HepG2 (cell line): ENCODE data around the gene NOCT. TPM values are rescaled to one million over a fixed set of nuclear protein-coding genes. Genes with fewer than 3 reads are reported as not detected.

Experiments used
- ATAC-seq: fragments of 200-7000 bp; cut with Tn5 transposase; 3 replicates; pipeline ENCODE4 v1.9.1; 2020; ENCODE audit warnings: mild to moderate bottlenecking, moderate library complexity
- BruUV-seq: library from RNA; stranded (reverse); fragments of 400-500 nt; replicated peaks from 2 replicates; lab custom pipeline; 2021; lab: Mats Ljungman, UMichigan
- CTCF ChIA-PET: fragments of 300-600 bp; formaldehyde crosslinking; extraction: SDS; loops from one replicate; lab custom pipeline; 2021; ENCODE audit warnings: low total read pairs, inconsistent platforms, low intra/inter-chr PET ratio; lab: Yijun Ruan, JAX
- POLR2A ChIA-PET: fragments of 350-600 bp; sonication (Branson Sonifier 250); formaldehyde crosslinking; loops from one replicate; lab custom pipeline; 2020; ENCODE audit warnings: antibody characterized with exemption, inconsistent platforms; lab: Yijun Ruan, JAX
- DNase-seq: peaks from one replicate; pipeline ENCODE4 v3.0.0-alpha.2; 2015; ENCODE audit warnings: low spot score
- FAIRE-seq: peaks from 3 replicates; lab custom pipeline; 2011; peaks lifted over from hg19 to GRCh38; lab: Jason Lieb, UNC
- H2AFZ ChIP-seq: one replicate; pipeline ENCODE4 v1.6.1; 2011; ENCODE audit warnings: low read length, inconsistent platforms
- H3K27ac ChIP-seq: fragments of 300-600 bp; 3 replicates; pipeline ENCODE4 v1.8.0; 2011; ENCODE audit warnings: mixed run types, mild to moderate bottlenecking, mixed read lengths, low read length, inconsistent platforms; ENCODE audit not compliant: insufficient read depth; ENCODE audit errors: extremely low read length
- H3K27me3 ChIP-seq, 2 experiments: fragments of 200-600 bp in 1 of 2; 2 replicates in 1 of 2; 3 replicates in 1 of 2; pipeline versions ENCODE4 v1.6.0 to v1.8.0; 2011; ENCODE audit warnings: low read length in 2 of 2, mild to moderate bottlenecking in 2 of 2, moderate library complexity in 2 of 2, inconsistent platforms in 1 of 2; ENCODE audit not compliant: insufficient read depth in 2 of 2, control insufficient read depth in 1 of 2
- H3K36me3 ChIP-seq, 2 experiments: fragments of 200-600 bp in 1 of 2; replicated peaks in 1 of 2; 2 replicates in 1 of 2; 3 replicates in 1 of 2; pipeline versions ENCODE4 v1.5.1 to v1.8.0; 2011; ENCODE audit warnings: low read length in 2 of 2, inconsistent platforms in 1 of 2; ENCODE audit not compliant: insufficient read depth in 2 of 2, control insufficient read depth in 1 of 2
- H3K4me1 ChIP-seq: 2 replicates; pipeline ENCODE4 v1.5.1; 2012; ENCODE audit warnings: low read length, inconsistent platforms; ENCODE audit not compliant: insufficient read depth
- H3K4me2 ChIP-seq: 2 replicates; pipeline ENCODE4 v1.6.0; 2011; ENCODE audit warnings: low read depth, low read length, inconsistent platforms
- H3K4me3 ChIP-seq, 3 experiments: fragments of 200-600 bp in 1 of 3; sonication (generic), shearing (Covaris generic) in 1 of 3; replicated peaks in 1 of 3; 2 replicates each; pipeline ENCODE4 v1.5.1; 2011 to 2016; ENCODE audit warnings: low read length in 3 of 3, inconsistent platforms in 2 of 3, low read depth in 2 of 3, mild to moderate bottlenecking in 2 of 3, control low read depth in 1 of 3, mixed read lengths in 1 of 3; ENCODE audit not compliant: insufficient read depth in 1 of 3
- H3K79me2 ChIP-seq: one replicate; pipeline ENCODE4 v1.6.1; 2011; ENCODE audit warnings: low read length, inconsistent platforms; ENCODE audit not compliant: insufficient read depth
- H3K9ac ChIP-seq: 2 replicates; pipeline ENCODE4 v1.6.0; 2011; ENCODE audit warnings: mild to moderate bottlenecking, low read depth, low read length, inconsistent platforms; ENCODE audit not compliant: insufficient read depth
- H3K9me3 ChIP-seq: 2 replicates; pipeline ENCODE4 v1.5.1; 2012; ENCODE audit warnings: mild to moderate bottlenecking, low read length
- H4K20me1 ChIP-seq: 2 replicates; pipeline ENCODE4 v1.6.0; 2011; ENCODE audit warnings: inconsistent platforms, mild to moderate bottlenecking, low read length, moderate library complexity; ENCODE audit not compliant: insufficient read depth
- BRD4 ChIP-seq: sonication (generic); formaldehyde crosslinking; IDR thresholded peaks from 2 replicates; pipeline ENCODE4 v1.4.0; 2020; ENCODE audit warnings: missing genetic modification reagents
- HBP1 ChIP-seq: IDR thresholded peaks from 2 replicates; pipeline ENCODE4 v1.6.1; 2016; ENCODE audit warnings: low read depth, control low read depth
- KDM4B ChIP-seq: sonication (generic); formaldehyde crosslinking; IDR thresholded peaks from 2 replicates; pipeline ENCODE4 v1.4.0; 2020; ENCODE audit warnings: missing genetic modification reagents
- KLF13 ChIP-seq: sonication (generic); formaldehyde crosslinking; IDR thresholded peaks from 2 replicates; pipeline ENCODE4 v1.4.0; 2020; ENCODE audit warnings: mild to moderate bottlenecking, missing genetic modification reagents
- MTF1 ChIP-seq: sonication (generic); formaldehyde crosslinking; IDR thresholded peaks from 2 replicates; pipeline ENCODE4 v1.5.0; 2020; ENCODE audit warnings: missing genetic modification reagents
- NFIC ChIP-seq: IDR thresholded peaks from 2 replicates; pipeline ENCODE4 v1.6.1; 2012; ENCODE audit warnings: mild to moderate bottlenecking, low read length, inconsistent platforms
- PLRG1 ChIP-seq: fragments of 450-650 bp; conservative IDR thresholded peaks from 2 replicates; pipeline ENCODE4 v1.6.1; 2016
- REL ChIP-seq: sonication (generic); formaldehyde crosslinking; conservative IDR thresholded peaks from 2 replicates; pipeline ENCODE4 v1.8.0; 2022; ENCODE audit warnings: mild to moderate bottlenecking, missing genetic modification reagents, moderate library complexity
- TEAD3 ChIP-seq: optimal IDR thresholded peaks from 2 replicates; pipeline ENCODE3; 2016; ENCODE audit warnings: borderline replicate concordance
- YEATS2 ChIP-seq: sonication (generic); formaldehyde crosslinking; IDR thresholded peaks from 2 replicates; pipeline ENCODE4 v1.4.0; 2020; ENCODE audit warnings: missing genetic modification reagents, borderline replicate concordance
- ZBTB26 ChIP-seq: IDR thresholded peaks from 2 replicates; pipeline ENCODE4 v1.6.1; 2016; ENCODE audit warnings: missing compliant biosample characterization, missing genetic modification reagents, borderline replicate concordance
- ZFP1 ChIP-seq: IDR thresholded peaks from 2 replicates; pipeline ENCODE4 v1.6.1; 2016
- ZMYM4 ChIP-seq: sonication (generic); formaldehyde crosslinking; IDR thresholded peaks from 2 replicates; pipeline ENCODE4 v1.8.1; 2023; ENCODE audit warnings: mild to moderate bottlenecking, missing genetic modification reagents
- ZNF121 ChIP-seq: sonication (generic); formaldehyde crosslinking; IDR thresholded peaks from 2 replicates; pipeline ENCODE4 v1.5.0; 2020; ENCODE audit warnings: mild to moderate bottlenecking, missing genetic modification reagents
- ZNF138 ChIP-seq: sonication (generic); formaldehyde crosslinking; IDR thresholded peaks from 2 replicates; pipeline ENCODE4 v1.5.0; 2020; ENCODE audit warnings: mild to moderate bottlenecking, low read depth, missing genetic modification reagents
- ZNF260 ChIP-seq: sonication (generic); formaldehyde crosslinking; IDR thresholded peaks from 2 replicates; pipeline ENCODE4 v1.4.0; 2020; ENCODE audit warnings: missing genetic modification reagents, low read depth, mild to moderate bottlenecking, borderline replicate concordance
- ZNF597 ChIP-seq: sonication (generic); formaldehyde crosslinking; IDR thresholded peaks from 2 replicates; pipeline ENCODE4 v1.5.0; 2020; ENCODE audit warnings: missing genetic modification reagents
- ZNF598 ChIP-seq: sonication (generic); formaldehyde crosslinking; IDR thresholded peaks from 2 replicates; pipeline ENCODE4 v1.5.1; 2020; ENCODE audit warnings: mild to moderate bottlenecking, missing genetic modification reagents, borderline replicate concordance
- WGBS: methylation state at CpG from one replicate; pipeline ENCODE4 v1.1.6; 2017; ENCODE audit warnings: low lambda C conversion rate; 5-methylcytosine and 5-hydroxymethylcytosine counted together
- in situ Hi-C: cut with HindIII; loops from 2 replicates; pipeline ENCODE4 v1.10.0; 2017; ENCODE audit warnings: low pct_unique_long_range_greater_than_20kb; ENCODE audit not compliant: extremely low pct_ligation_motif_present
- intact Hi-C: fragments of 100-400 bp; cut with micrococcal nuclease; formaldehyde crosslinking; loops from one replicate; pipeline ENCODE4 v1.10.0; 2022; ENCODE audit not compliant: unreplicated experiment
- polyA plus RNA-seq, 8 experiments: library from polyadenylated mRNA; depleted of rRNA in 3 of 8; stranded (reverse) in 7 of 8; unstranded in 1 of 8; fragments of >200 nt; fragmentation: Illumina TruSeq in 4 of 8; extraction: Trizol in 4 of 8; gene quantifications; 2 replicates each; pipeline versions ENCODE4 v1.2.1 to v1.2.3, GENCODE V29; 2011 to 2016; ENCODE audit warnings: low read depth in 4 of 8, missing spikeins in 1 of 8, mixed read lengths in 1 of 8; ENCODE audit not compliant: insufficient read depth in 1 of 8
- total RNA-seq, 5 experiments: library from RNA; depleted of rRNA; stranded (reverse); fragments of >200 nt; fragmentation: Illumina TruSeq; extraction: Trizol; gene quantifications; 2 replicates each; pipeline ENCODE4 v1.2.3, GENCODE V29; 2016; ENCODE audit warnings: low read depth in 1 of 5

Gene NOCT
- total and polyA plus RNA-seq, 2 of the 13 experiments (the other 11 are each of a cell fraction or from before 2014, with no cell fraction given) = 3.6 to 13.1 TPM

GRCh38 chr4:139036885-139037284 is 21.3 kb downstream of the NOCT start:
- Histone ChIP-seq H3K27me3 (no peaks in the 10 kb centered on the region), H3K4me1 (peaks cover 15% of the 10 kb centered on the region), H2AFZ (no peak overlapping the region), H4K20me1 (peaks cover 15% of the 10 kb centered on the region; the same call in 1 of the 2 replicates), H3K27ac (no peak overlapping the region), H3K9ac (no peak overlapping the region), H3K9me3 (no peaks in the 10 kb centered on the region), H3K4me2 (no peak overlapping the region), H3K4me3 (no peak overlapping the region), H3K79me2 (peaks cover 87% of the 10 kb centered on the region), H3K36me3 (peaks cover 4 to 14% of the 10 kb centered on the region in 2 experiments; a peak in 3 of 5 replicates)
- DNase-seq = no peak
- intact Hi-C loops = loop anchor here (10.0 kb wide), 1 partner anchor 498 kb away; no protein-coding TSS in a partner anchor
- POLR2A ChIA-PET = no interaction called here
- in situ Hi-C loops = no loop called here
- no TSS peak for BruUV-seq
- WGBS = 98% methylated on average over 2 of the region's 2 CpGs
- no peak for ATAC-seq
- CTCF ChIA-PET = no interaction called here
- no peak for FAIRE-seq
- TF ChIP-seq BRD4 (CRISPR knock-in tag) (no peak), ZNF138 (CRISPR knock-in tag) (no peak), HBP1 (CRISPR knock-in tag) (no peak), YEATS2 (no peak), PLRG1 (no peak), KLF13 (CRISPR knock-in tag) (no peak), MTF1 (CRISPR knock-in tag) (no peak), TEAD3 (CRISPR knock-in tag) (no peak), ZNF598 (CRISPR knock-in tag) (no peak), ZBTB26 (CRISPR knock-in tag) (no peak), ZFP1 (CRISPR knock-in tag) (no peak), REL (no peak), ZNF260 (no peak), ZMYM4 (no peak), KDM4B (CRISPR knock-in tag) (no peak), NFIC (no peak), ZNF597 (CRISPR knock-in tag) (no peak), ZNF121 (CRISPR knock-in tag) (no peak)
